GM12878 (cell line): Measurements from ENCODE around the gene HMGXB4. TPM values are rescaled to one million over a fixed set of nuclear protein-coding genes. Genes with fewer than 3 reads are reported as not detected.

Experiments
- ATAC-seq: fragments of 200-7000 bp; cut with Tn5 transposase; 3 replicates; pipeline ENCODE4 v1.9.1; 2020; ENCODE audit warnings: mild to moderate bottlenecking, moderate library complexity
- BruUV-seq: library from RNA; stranded (reverse); fragments of 400-500 nt; replicated peaks from 2 replicates; lab custom pipeline; 2021; lab: Mats Ljungman, UMichigan
- CTCF ChIA-PET: fragments of 300-600 bp; sonication (Branson Sonifier 250); formaldehyde crosslinking; extraction: SDS; loops from one replicate; lab custom pipeline; 2021; ENCODE audit warnings: inconsistent platforms; lab: Yijun Ruan, JAX
- POLR2A ChIA-PET: fragments of 350-600 bp; formaldehyde crosslinking; extraction: SDS; loops from one replicate; lab custom pipeline; 2021; ENCODE audit warnings: inconsistent platforms; lab: Charles Lee
- RAD21 ChIA-PET: fragments of 300-600 bp; sonication (Branson Sonifier 250); formaldehyde crosslinking; loops from one replicate; lab custom pipeline; 2023; ENCODE audit warnings: antibody characterized with exemption; ENCODE audit not compliant: unreplicated experiment; lab: Charles Lee
- SMC1A ChIA-PET: fragments of 300-600 bp; sonication (Branson Sonifier 250); formaldehyde crosslinking; loops from one replicate; lab custom pipeline; 2023; ENCODE audit not compliant: unreplicated experiment, uncharacterized antibody; lab: Charles Lee
- DNase-seq: peaks from one replicate; pipeline ENCODE4 v3.0.0-alpha.2; 2011; ENCODE audit warnings: low read depth, low spot score
- FAIRE-seq: peaks from 3 replicates; lab custom pipeline; 2011; peaks lifted over from hg19 to GRCh38; lab: Jason Lieb, UNC
- H2AFZ ChIP-seq: 2 replicates; pipeline ENCODE4 v1.6.0; 2011; ENCODE audit warnings: low read depth, low read length, control low read depth; ENCODE audit not compliant: control insufficient read depth
- H3K27ac ChIP-seq: 2 replicates; pipeline ENCODE4 v1.5.1; 2011; ENCODE audit warnings: control low read depth; ENCODE audit not compliant: control insufficient read depth, insufficient read depth
- H3K27me3 ChIP-seq, 2 experiments: replicated peaks in 1 of 2; 2 replicates each; pipeline versions ENCODE4 v1.6.0 to v1.6.1; 2011; ENCODE audit warnings: low read length in 1 of 2; ENCODE audit not compliant: control insufficient read depth in 2 of 2, insufficient read depth in 2 of 2
- H3K36me3 ChIP-seq, 2 experiments: 2 replicates each; pipeline ENCODE4 v1.5.1; 2011; ENCODE audit warnings: low read length in 1 of 2; ENCODE audit not compliant: control insufficient read depth in 2 of 2, insufficient read depth in 2 of 2
- H3K4me1 ChIP-seq: 2 replicates; pipeline ENCODE4 v1.6.1; 2011; ENCODE audit warnings: mild to moderate bottlenecking, low read length, moderate library complexity, mixed read lengths; ENCODE audit not compliant: control insufficient read depth, insufficient read depth
- H3K4me2 ChIP-seq: 2 replicates; pipeline ENCODE4 v1.6.0; 2011; ENCODE audit warnings: control low read depth; ENCODE audit not compliant: control insufficient read depth, insufficient read depth
- H3K4me3 ChIP-seq: fragments of 200-600 bp; sonication (generic); 2 replicates; pipeline ENCODE4 v1.5.1; 2016
- H3K79me2 ChIP-seq: 2 replicates; pipeline ENCODE4 v1.6.0; 2011; ENCODE audit warnings: low read length; ENCODE audit not compliant: control insufficient read depth, insufficient read depth
- H3K9ac ChIP-seq: 2 replicates; pipeline ENCODE4 v1.8.0; 2011; ENCODE audit warnings: low read length, control low read depth, mixed read lengths; ENCODE audit not compliant: control insufficient read depth, insufficient read depth
- H3K9me3 ChIP-seq: replicated peaks from 3 replicates; pipeline ENCODE4 v1.5.1; 2011; ENCODE audit warnings: mild to moderate bottlenecking, low read length; ENCODE audit not compliant: control insufficient read depth, insufficient read depth
- H4K20me1 ChIP-seq: 2 replicates; pipeline ENCODE4 v1.6.0; 2011; ENCODE audit not compliant: control insufficient read depth, insufficient read depth
- FOXM1 ChIP-seq: IDR thresholded peaks from 2 replicates; pipeline ENCODE4 v1.6.1; 2012; ENCODE audit warnings: low read depth, mild to moderate bottlenecking, inconsistent platforms, low read length, moderate library complexity
- TCF12 ChIP-seq: IDR thresholded peaks from 2 replicates; pipeline ENCODE4 v1.6.1; 2011; ENCODE audit warnings: low read depth, mild to moderate bottlenecking, low read length
- WGBS: methylation state at CpG from one replicate; pipeline ENCODE4 v1.1.6; 2016; ENCODE audit warnings: low lambda C conversion rate; ENCODE audit not compliant: insufficient replicate concordance, insufficient coverage; ENCODE audit errors: missing lambda C conversion rate; 5-methylcytosine and 5-hydroxymethylcytosine counted together
- in situ Hi-C: fragments of 300-500 bp; cut with MboI; formaldehyde crosslinking; loops from 9 replicates; pipeline ENCODE4 v1.14.3; 2018; ENCODE audit warnings: mixed read lengths
- intact Hi-C: fragments of 100-400 bp; cut with micrococcal nuclease; formaldehyde crosslinking; loops from one replicate; pipeline ENCODE4 v1.14.2; 2022; ENCODE audit not compliant: unreplicated experiment
- microRNA-seq: library from miRNA; unstranded; fragments of <30 nt; microRNA quantifications from one replicate; pipeline ENCODE4, GENCODE V29; 2018
- polyA plus RNA-seq, 11 experiments: library from polyadenylated mRNA; depleted of rRNA in 4 of 11; unstranded in 6 of 11; stranded (reverse) in 5 of 11; fragments of >200 nt; fragmentation: Nextera tagmentation in 4 of 11; fragmentation: Illumina TruSeq in 1 of 11; extraction: Ambion mirVana in 4 of 11; extraction: Trizol in 1 of 11; gene quantifications; 1 replicate in 1 of 11; 2 replicates in 10 of 11; pipeline versions ENCODE4 v1.2.1 to v1.2.3, GENCODE V29; 2011 to 2016; ENCODE audit warnings: inconsistent platforms in 2 of 11, missing spikeins in 2 of 11, low read depth in 1 of 11
- small RNA-seq: library from RNA; depleted of rRNA; stranded (forward); fragments of <200 nt; gene quantifications from one replicate; pipeline ENCODE3, GENCODE V24; 2014
- total RNA-seq, 4 experiments: library from RNA; depleted of rRNA in 3 of 4; stranded (reverse); fragments of >200 nt in 3 of 4; fragmentation: Illumina TruSeq in 1 of 4; extraction: Trizol in 1 of 4; gene quantifications; 2 replicates each; pipeline versions ENCODE4 v1.2.1 to v1.2.3, GENCODE V29; 2013 to 2021

The HMGXB4 gene
- total and polyA plus RNA-seq, 10 of the 15 experiments (the other 5 are each of a cell fraction or from before 2014, with no cell fraction given): 15.5 to 44.5 (median 24.9) TPM

GRCh38 chr22:35344956-35345690 lies 87.8 kb downstream of the HMGXB4 start:
- CTCF ChIA-PET: interaction anchor here (0.8 to 1.3 kb wide), 2 partner anchors 10 to 45 kb away, joined by 4 read pairs; partner anchors contain the start of gene TOM1
- no TSS peak for BruUV-seq
- TF ChIP-seq FOXM1: no peak
- 0 out of 2 replicates have a peak, but pooled peaks have one; percentile 21 for TF ChIP-seq TCF12
- Histone ChIP-seq H3K4me1 (peaks cover 9% of the 10 kb centered on the region), H3K36me3 (peaks cover 5 to 13% of the 10 kb centered on the region in 2 experiments; a peak in 2 of 4 replicates), H3K9ac (no peak overlapping the region), H4K20me1 (no peaks in the 10 kb centered on the region), H3K27ac (no peak overlapping the region), H3K4me2 (no peak overlapping the region), H3K9me3 (peaks cover 2% of the 10 kb centered on the region; the same call in 1 of the 3 replicates), H3K4me3 (no peak overlapping the region), H2AFZ (no peak overlapping the region), H3K27me3 (no peaks in the 10 kb centered on the region), H3K79me2 (no peaks in the 10 kb centered on the region)
- RAD21 ChIA-PET: interaction anchor here (1.5 kb wide), 1 partner anchor 85 kb away, joined by 3 read pairs; no protein-coding TSS in a partner anchor
- peak; percentile 64 for FAIRE-seq
- POLR2A ChIA-PET: no interaction called here
- no peak for DNase-seq
- SMC1A ChIA-PET: interaction anchor here (1.0 to 2.0 kb wide), 2 partner anchors 70 to 238 kb away, joined by 3 to 8 read pairs; no protein-coding TSS in a partner anchor
- 45% methylated on average over 14 of the region's 14 CpGs for WGBS
- in situ Hi-C loops: no loop called here
- peak; percentile 91 for ATAC-seq
- intact Hi-C loops: no loop called here

Small RNAs within 50 kb of the gene (microRNA-seq; reads per million reads assigned to microRNA genes)
- gene MIR3909: 6.0 reads per million, percentile 34 among the genes with 10 or more reads in this experiment
- not detected for gene MIR6069

Small RNAs within 50 kb of the gene (small RNA-seq; reads per million reads assigned to genes)
- gene MIR3909 (9.7 reads per million, percentile 95 among the genes with 10 or more reads in this experiment), gene MIR6069 (not detected), gene RNU7-167P (not detected)

Other genes with a start within 250 kb of the HMGXB4 start
- 0.23 and 0.33 TPM in 2 replicates for gene ISX, start 191.3 kb upstream of the HMGXB4 start, total RNA-seq (2014; rRNA removed)
- 0.22 and 0.28 TPM in 2 replicates for gene ISX, start 191.3 kb upstream of the HMGXB4 start, total RNA-seq (2014; rRNA removed; fragmentation: Illumina TruSeq; extraction: Trizol)
- 0.21 and 0.45 TPM in 2 replicates for gene ISX, start 191.3 kb upstream of the HMGXB4 start, total RNA-seq (2021)
- 0.05 and 0.07 TPM in 2 replicates for gene ISX, start 191.3 kb upstream of the HMGXB4 start, polyA plus RNA-seq (2011; rRNA removed)
- 0.08 and 0.32 TPM in 2 replicates for gene ISX, start 191.3 kb upstream of the HMGXB4 start, polyA plus RNA-seq (2014; fragmentation: Illumina TruSeq; extraction: Trizol)
- gene ISX, start 191.3 kb upstream of the HMGXB4 start, polyA plus RNA-seq (2014; fragmentation: Nextera tagmentation; extraction: Ambion mirVana): under 1 TPM; 0.11 to 0.27 TPM
- 0.19 and 0.29 TPM in 2 replicates for gene ISX, start 191.3 kb upstream of the HMGXB4 start, polyA plus RNA-seq (2014; rRNA removed)
- under 1 TPM; 0.28 to 0.66 TPM for gene ISX, start 191.3 kb upstream of the HMGXB4 start, polyA plus RNA-seq (2016; fragmentation: Nextera tagmentation; extraction: Ambion mirVana)
- gene TOM1, start 42.4 kb downstream of the HMGXB4 start, total RNA-seq (2014; rRNA removed): 33.5 and 37.3 TPM in 2 replicates
- gene TOM1, start 42.4 kb downstream of the HMGXB4 start, total RNA-seq (2014; rRNA removed; fragmentation: Illumina TruSeq; extraction: Trizol): 17.3 and 18.2 TPM in 2 replicates
- gene TOM1, start 42.4 kb downstream of the HMGXB4 start, total RNA-seq (2021): 36.4 and 37.9 TPM in 2 replicates
- 32.2 and 64.6 TPM in 2 replicates for gene TOM1, start 42.4 kb downstream of the HMGXB4 start, polyA plus RNA-seq (2011; rRNA removed)
- 33.0 and 60.6 TPM in 2 replicates for gene TOM1, start 42.4 kb downstream of the HMGXB4 start, polyA plus RNA-seq (2014; fragmentation: Illumina TruSeq; extraction: Trizol)
- gene TOM1, start 42.4 kb downstream of the HMGXB4 start, polyA plus RNA-seq (2014; fragmentation: Nextera tagmentation; extraction: Ambion mirVana): 1 to 10 TPM; 2.2 to 2.9 TPM
- gene TOM1, start 42.4 kb downstream of the HMGXB4 start, polyA plus RNA-seq (2014; rRNA removed): 40.5 and 43.3 TPM in 2 replicates
- gene TOM1, start 42.4 kb downstream of the HMGXB4 start, polyA plus RNA-seq (2016; fragmentation: Nextera tagmentation; extraction: Ambion mirVana): 10 to 100 TPM; 50.4 to 53.6 TPM
- 17.5 and 24.1 TPM in 2 replicates for gene HMOX1, start 123.6 kb downstream of the HMGXB4 start, total RNA-seq (2014; rRNA removed)
- gene HMOX1, start 123.6 kb downstream of the HMGXB4 start, total RNA-seq (2014; rRNA removed; fragmentation: Illumina TruSeq; extraction: Trizol): 9.9 and 12.5 TPM in 2 replicates
- gene HMOX1, start 123.6 kb downstream of the HMGXB4 start, total RNA-seq (2021): 20.2 and 21.9 TPM in 2 replicates
- 15.8 and 36.7 TPM in 2 replicates for gene HMOX1, start 123.6 kb downstream of the HMGXB4 start, polyA plus RNA-seq (2011; rRNA removed)
- gene HMOX1, start 123.6 kb downstream of the HMGXB4 start, polyA plus RNA-seq (2014; fragmentation: Illumina TruSeq; extraction: Trizol): 9.9 and 18.3 TPM in 2 replicates
- gene HMOX1, start 123.6 kb downstream of the HMGXB4 start, polyA plus RNA-seq (2014; fragmentation: Nextera tagmentation; extraction: Ambion mirVana): 1 to 10 TPM; 1.5 to 2.4 TPM
- 22.9 and 30.6 TPM in 2 replicates for gene HMOX1, start 123.6 kb downstream of the HMGXB4 start, polyA plus RNA-seq (2014; rRNA removed)
- 10 to 100 TPM; 16.9 to 19.3 TPM for gene HMOX1, start 123.6 kb downstream of the HMGXB4 start, polyA plus RNA-seq (2016; fragmentation: Nextera tagmentation; extraction: Ambion mirVana)
- gene MCM5, start 142.6 kb downstream of the HMGXB4 start, total RNA-seq (2014; rRNA removed): 251 and 253 TPM in 2 replicates
- 84.6 and 100 TPM in 2 replicates for gene MCM5, start 142.6 kb downstream of the HMGXB4 start, total RNA-seq (2014; rRNA removed; fragmentation: Illumina TruSeq; extraction: Trizol)
- 277 and 301 TPM in 2 replicates for gene MCM5, start 142.6 kb downstream of the HMGXB4 start, total RNA-seq (2021)
- gene MCM5, start 142.6 kb downstream of the HMGXB4 start, polyA plus RNA-seq (2011; rRNA removed): 97.8 and 186 TPM in 2 replicates
- 35.9 and 98.0 TPM in 2 replicates for gene MCM5, start 142.6 kb downstream of the HMGXB4 start, polyA plus RNA-seq (2014; fragmentation: Illumina TruSeq; extraction: Trizol)
- 10 to 100 TPM; 14.1 to 22.1 TPM for gene MCM5, start 142.6 kb downstream of the HMGXB4 start, polyA plus RNA-seq (2014; fragmentation: Nextera tagmentation; extraction: Ambion mirVana)
- gene MCM5, start 142.6 kb downstream of the HMGXB4 start, polyA plus RNA-seq (2014; rRNA removed): 142 and 197 TPM in 2 replicates
- gene MCM5, start 142.6 kb downstream of the HMGXB4 start, polyA plus RNA-seq (2016; fragmentation: Nextera tagmentation; extraction: Ambion mirVana): 100 to 1,000 TPM; 348 to 360 TPM